CD1c-positive myeloid dendritic cell (primary cell): ENCODE results near the gene RNF114.
"Not testable (repeated sequence)": the region's sequence is repeated elsewhere in the genome, so short reads cannot be mapped to it uniquely, and the experiment has no call there.

Experiments
- DNase-seq: peaks from one replicate; pipeline ENCODE4 v3.0.0-alpha.2; 2016; ENCODE audit errors: extremely low spot score

RNF114 gene

DNA sequence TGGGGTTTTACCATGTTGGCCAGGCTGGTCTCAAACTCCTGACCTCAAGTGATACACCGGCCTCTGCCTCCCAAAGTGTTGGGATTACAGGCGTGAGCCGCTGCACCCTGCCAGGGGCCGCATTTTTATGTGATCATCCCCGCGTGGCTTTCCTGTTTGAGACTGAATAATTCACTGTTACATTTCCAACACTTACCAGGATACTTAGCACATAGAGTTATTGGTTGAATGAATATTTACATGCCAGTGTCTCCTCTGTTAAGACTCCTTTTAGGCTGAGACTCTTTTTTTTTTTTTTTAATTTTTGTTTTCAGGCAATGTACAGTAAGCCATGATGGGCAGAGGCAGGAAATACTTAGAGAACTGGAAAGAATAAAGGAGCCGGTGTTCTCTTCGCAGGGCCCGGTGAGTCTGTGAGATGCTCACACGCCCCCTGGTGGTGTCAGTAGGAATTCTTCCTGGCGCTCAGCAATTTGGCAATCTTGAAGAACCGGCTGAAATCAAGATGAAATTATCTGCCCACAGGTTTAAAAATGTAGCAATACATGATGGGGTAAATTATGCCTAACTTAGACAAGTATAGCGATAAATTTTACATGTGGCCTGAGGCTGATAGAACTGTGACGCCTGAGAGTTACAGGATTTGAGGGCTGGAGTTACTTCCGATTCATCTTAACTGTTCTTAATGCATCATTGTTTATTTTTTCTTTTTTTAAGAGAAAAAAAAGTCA, 7.6 kb upstream of the RNF114 start:
- peak; percentile 89 for DNase-seq

DNA sequence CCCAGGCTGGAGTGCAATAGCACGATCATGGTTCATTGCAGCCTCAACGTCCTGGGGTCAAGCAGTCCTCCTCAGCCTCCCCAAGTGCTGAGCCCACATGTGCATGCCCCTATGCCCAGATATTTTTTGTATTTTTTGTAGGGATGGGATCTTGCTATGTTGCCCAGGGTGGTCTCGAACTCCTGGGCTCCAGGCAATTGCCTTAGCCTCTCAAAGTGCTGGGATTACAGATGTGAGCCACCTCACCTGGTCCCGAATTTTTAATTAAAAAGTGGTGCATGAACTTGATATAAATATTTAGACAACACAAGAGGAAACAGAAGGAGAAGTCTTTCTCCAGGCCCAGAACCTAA, 7.1 kb upstream of the RNF114 start:
- DNase-seq, result no peak

DNA sequence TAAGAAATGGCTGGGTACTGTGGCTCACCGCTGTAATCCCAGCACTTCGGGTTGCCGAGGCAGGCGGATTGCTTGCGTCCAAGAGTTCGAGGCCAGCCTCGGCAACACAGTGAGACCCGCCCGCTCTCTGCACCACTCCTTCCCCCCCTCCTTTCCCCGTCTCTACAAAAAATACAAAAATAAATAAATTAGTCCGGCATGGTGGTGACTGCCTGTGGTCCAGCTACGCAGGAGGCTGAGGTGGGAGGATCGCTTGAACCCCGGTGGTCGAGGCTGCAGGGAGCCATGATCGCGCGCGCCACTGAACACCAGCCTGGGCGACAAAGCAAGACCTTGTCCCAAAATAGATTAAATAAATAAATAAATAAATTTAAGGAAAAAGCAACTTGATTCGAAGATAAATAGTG, 448 bp upstream of the RNF114 start:
- DNase-seq, result no peak

DNA sequence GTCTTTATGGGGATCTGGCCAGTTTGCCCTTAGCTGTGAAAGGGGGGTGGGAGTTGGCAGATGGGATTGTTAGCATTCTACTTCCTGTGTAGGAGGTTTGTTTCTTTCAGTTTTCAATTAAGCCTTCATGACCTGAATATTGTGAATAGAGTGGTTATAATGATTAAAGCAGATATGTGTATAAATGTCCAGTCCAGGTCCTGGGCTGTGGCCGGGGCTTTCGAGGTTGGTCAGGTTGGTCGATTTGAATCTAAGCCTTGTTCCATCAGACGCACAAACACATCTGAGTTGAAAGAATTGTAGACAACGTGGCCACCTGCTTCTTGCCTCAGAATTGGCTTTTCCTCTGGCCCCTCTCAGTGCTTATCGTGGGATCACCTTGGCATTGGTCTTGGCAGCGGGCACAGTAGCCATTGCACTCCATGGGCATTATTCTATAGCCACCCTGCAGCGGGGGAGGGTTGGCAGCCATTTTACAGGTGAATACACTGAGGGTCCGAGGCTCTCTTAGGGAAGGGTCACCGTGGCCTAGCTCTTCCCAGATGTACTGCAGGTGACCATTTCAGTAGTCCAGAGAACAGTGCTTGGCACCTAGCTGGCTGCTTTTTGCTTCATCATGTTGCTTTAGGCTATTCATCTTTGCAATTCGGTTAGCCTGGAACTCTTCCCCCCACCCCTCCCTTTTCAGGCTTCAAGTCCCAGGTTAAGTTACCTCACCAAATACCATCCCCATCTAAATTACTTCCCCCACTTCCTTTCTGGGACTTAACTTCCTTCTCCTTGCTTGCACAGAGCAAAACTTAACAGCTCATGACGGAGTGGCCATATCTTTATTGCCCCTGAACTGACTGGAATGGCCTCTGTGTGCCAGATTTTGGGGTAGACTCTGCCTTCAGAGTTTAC, 1.1 kb downstream of the RNF114 start:
- DNase-seq, result peak; percentile 41

DNA sequence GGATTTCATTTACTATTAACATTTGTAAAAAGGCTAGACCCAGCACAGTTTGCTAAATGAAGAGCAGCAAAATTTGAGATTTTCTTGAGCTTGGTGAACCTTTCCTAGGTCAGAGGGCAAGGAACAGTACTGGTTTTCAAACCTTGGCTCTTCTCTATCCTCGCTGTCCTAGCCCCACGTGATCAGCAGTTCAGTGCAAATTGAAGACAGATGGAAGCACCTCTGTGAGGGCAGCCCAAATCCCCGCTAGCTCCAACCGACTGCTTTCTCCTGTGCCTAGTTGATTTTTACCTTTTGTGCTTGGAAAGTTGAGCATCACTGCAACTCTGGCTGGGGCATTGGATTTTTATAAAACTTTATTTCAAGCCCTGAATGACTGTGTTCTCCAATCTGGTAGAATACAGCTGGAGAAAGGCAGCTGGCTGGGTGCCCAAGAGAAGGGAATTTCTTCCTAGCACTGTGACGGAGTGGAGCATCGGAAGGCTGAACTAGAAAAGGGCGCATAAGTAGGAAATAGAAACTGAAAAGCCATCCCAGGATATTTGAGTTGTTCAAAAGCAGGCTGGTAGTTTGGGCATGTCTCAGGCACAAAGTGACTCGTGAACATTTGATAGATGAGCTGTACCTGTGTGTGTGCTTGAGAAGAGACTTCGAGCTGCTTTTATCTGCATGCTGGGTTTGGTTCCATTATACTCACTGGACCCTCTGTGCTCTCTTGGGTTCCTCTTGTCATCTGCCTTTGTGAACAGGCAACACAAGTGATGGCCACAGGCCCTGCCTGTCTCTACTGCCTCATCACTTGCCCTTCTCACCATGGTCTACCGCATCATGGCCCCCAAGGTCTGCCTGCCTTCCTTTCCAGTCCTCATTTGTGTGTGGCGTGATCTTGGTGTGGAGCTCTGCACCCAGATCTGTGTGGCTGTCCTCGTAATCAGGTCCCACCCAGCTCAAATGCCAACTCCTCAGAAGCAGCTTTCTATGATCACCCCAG, 2.3 kb downstream of the RNF114 start:
- DNase-seq, result no peak

- no peak for DNase-seq
Measured at GRCh38 chr20:49941456-49941855, 5.3 kb downstream of the RNF114 start.

DNA sequence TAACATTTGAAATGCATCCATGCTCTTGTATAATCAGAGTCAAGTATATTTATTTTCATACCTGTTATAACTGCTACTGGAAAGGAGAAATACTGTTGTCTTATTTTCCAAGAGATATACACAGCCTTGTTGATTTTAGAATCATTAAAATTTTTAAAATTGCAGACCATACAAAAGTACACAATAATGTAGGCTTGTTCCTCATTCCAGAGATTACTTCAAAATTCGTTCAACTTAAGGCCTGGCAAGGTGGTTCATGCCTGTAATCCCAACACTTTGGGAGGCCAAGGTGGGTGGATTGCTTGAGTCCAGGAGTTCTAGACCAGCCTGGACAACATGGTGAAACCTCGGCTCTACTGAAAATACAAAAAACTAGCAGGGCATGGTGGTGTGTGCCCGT, 6.1 kb downstream of the RNF114 start:
- no peak for DNase-seq

GRCh38 chr20:49942942-49943341, 6.7 kb downstream of the RNF114 start:
- no peak for DNase-seq

- DNase-seq, result no peak
Measured at GRCh38 chr20:49945306-49945700, 9.1 kb downstream of the RNF114 start.

GRCh38 chr20:49945701-49946477, 9.7 kb downstream of the RNF114 start:
- no peak for DNase-seq

- DNase-seq, result no peak
Measured at GRCh38 chr20:49948178-49948577, 12.0 kb downstream of the RNF114 start.

GRCh38 chr20:49948809-49949507, 12.8 kb downstream of the RNF114 start:
- DNase-seq, result no peak

- no peak for DNase-seq
Measured at GRCh38 chr20:49951151-49951550, 15.0 kb downstream of the RNF114 start.

DNA sequence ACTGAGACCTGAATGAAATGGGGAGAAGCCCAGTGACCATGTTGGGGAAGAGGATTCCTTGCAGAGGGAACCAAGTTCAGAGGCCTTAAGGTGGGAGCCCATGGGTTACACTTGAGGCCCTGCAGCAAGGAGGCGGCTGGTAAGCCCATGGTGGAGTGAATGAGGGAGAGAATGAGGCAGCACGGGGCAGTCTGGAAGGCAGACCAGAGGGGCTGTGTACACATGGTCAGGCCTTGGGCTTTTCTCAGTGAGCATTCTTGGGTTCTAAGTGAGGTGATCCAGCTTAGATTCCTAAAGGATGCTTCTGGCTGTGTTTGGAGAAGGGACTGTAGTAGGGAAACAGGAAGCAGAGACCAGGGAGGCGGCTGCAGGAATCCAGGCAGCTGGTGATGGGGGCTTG, 19.0 kb downstream of the RNF114 start:
- no peak for DNase-seq

DNA sequence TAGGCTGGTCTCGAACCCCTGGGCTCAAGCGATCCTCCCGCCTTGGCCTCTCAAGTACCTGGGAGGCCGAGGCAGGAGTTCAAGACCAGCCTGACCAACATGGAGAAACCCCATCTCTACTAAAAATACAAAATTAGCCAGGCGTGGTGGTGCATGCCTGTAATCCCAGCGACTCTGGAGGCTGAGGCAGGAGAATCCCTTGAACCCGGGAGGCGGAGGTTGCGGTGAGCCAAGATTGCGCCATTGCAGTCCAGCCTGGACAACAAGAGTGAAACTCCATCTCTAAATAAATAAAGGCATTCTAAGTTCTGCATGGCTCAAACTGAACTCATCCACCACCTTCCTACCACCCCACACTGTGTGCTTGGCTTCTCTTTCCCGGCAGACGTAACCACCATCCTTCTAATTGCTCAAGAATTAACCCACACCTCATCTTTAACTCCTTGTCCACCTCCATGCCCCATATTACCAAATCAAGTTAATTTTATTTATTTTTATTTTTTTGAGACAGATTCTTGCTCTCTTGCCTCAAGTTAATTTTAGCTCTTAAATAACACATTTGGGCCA, 19.7 kb downstream of the RNF114 start:
- DNase-seq, result not testable (repeated sequence)

- DNase-seq, result no peak
Measured at GRCh38 chr20:49956689-49957088, 20.5 kb downstream of the RNF114 start.

- peak; percentile 13 for DNase-seq
Measured at GRCh38 chr20:49957089-49957938, 21.1 kb downstream of the RNF114 start.

GRCh38 chr20:49961413-49961812, 25.2 kb downstream of the RNF114 start:
- DNase-seq, result no peak
